ENCODE measurements around the gene CGN. TPM values are rescaled to one million over a fixed set of nuclear protein-coding genes. Genes with fewer than 3 reads are reported as not detected.

Gene CGN
- polyA plus RNA-seq, 1 donor from 2014 or later: 4.4 TPM

- Histone ChIP-seq H3K9me3 (ENCODE audit: low read length) (no peaks in the 10 kb centered on the region), H3K4me2 (ENCODE audit: low read length) (no peak overlapping the region), H3K27ac (ENCODE audit: low read length) (no peak overlapping the region), H3K79me2 (replicated peaks; ENCODE audit: insufficient read depth, low read length) (no peaks in the 10 kb centered on the region), H3K9me2 (ENCODE audit: insufficient read depth, low read length) (no peaks in the 10 kb centered on the region), H4K20me1 (ENCODE audit: insufficient read depth) (no peaks in the 10 kb centered on the region), H3K36me3 (ENCODE audit: insufficient read depth, low read length) (no peaks in the 10 kb centered on the region), H2AFZ (ENCODE audit: low read depth, low read length) (no peak overlapping the region), H3F3A (ENCODE audit: insufficient read depth, low read length, poor library complexity, severe bottlenecking) (no peaks in the 10 kb centered on the region), H3K9ac (ENCODE audit: low read length) (no peak overlapping the region), H3K27me3 (ENCODE audit: insufficient read depth, low read depth, low read length) (no peaks in the 10 kb centered on the region), H3K4me3 (ENCODE audit: low read length) (no peak overlapping the region)
- TF ChIP-seq POLR2AphosphoS5 (IDR thresholded peaks at IDR 0.05) (no peak), MXI1 (conservative IDR thresholded peaks at IDR 0.05; ENCODE audit: poor library complexity, severe bottlenecking) (no peak), CTCF (IDR thresholded peaks at IDR 0.05; ENCODE audit: poor library complexity, severe bottlenecking) (no peak), EZH2 (IDR thresholded peaks at IDR 0.05; ENCODE audit: borderline replicate concordance, insufficient read depth, low read length, poor library complexity, severe bottlenecking) (no peak), REST (IDR thresholded peaks at IDR 0.05; ENCODE audit: borderline replicate concordance) (no peak), RAD21 (conservative IDR thresholded peaks at IDR 0.05) (no peak), EP300 (conservative IDR thresholded peaks at IDR 0.05; ENCODE audit: poor library complexity, severe bottlenecking) (no peak), TAF1 (IDR thresholded peaks at IDR 0.05; ENCODE audit: low read depth) (no peak), SMC3 (conservative IDR thresholded peaks at IDR 0.05; ENCODE audit: poor library complexity) (no peak)
Observed at GRCh38 chr1:151465026-151465425, 46.2 kb upstream of the CGN start.

GRCh38 chr1:151472856-151473731, 38.1 kb upstream of the CGN start:
- H3F3A ChIP-seq (ENCODE audit: insufficient read depth, low read length, poor library complexity, severe bottlenecking): no peaks in the 10 kb centered on the region
- no peaks in the 10 kb centered on the region for H3K36me3 ChIP-seq (ENCODE audit: insufficient read depth, low read length)
- no peak overlapping the region for H3K27ac ChIP-seq (ENCODE audit: low read length)
- no peak overlapping the region for H3K4me2 ChIP-seq (ENCODE audit: low read length)
- H3K79me2 ChIP-seq (replicated peaks; ENCODE audit: insufficient read depth, low read length): no peaks in the 10 kb centered on the region
- no peak overlapping the region for H3K9ac ChIP-seq (ENCODE audit: low read length)
- H4K20me1 ChIP-seq (ENCODE audit: insufficient read depth): no peaks in the 10 kb centered on the region
- H2AFZ ChIP-seq (ENCODE audit: low read depth, low read length): no peak overlapping the region
- no peaks in the 10 kb centered on the region for H3K27me3 ChIP-seq (ENCODE audit: insufficient read depth, low read depth, low read length)
- H3K9me3 ChIP-seq (ENCODE audit: low read length): no peaks in the 10 kb centered on the region
- no peak overlapping the region for H3K4me3 ChIP-seq (ENCODE audit: low read length)
- no peaks in the 10 kb centered on the region for H3K9me2 ChIP-seq (ENCODE audit: insufficient read depth, low read length)
- TF ChIP-seq POLR2AphosphoS5 (IDR thresholded peaks at IDR 0.05): no peak
- no peak for TF ChIP-seq RAD21 (conservative IDR thresholded peaks at IDR 0.05)
- no peak for TF ChIP-seq TAF1 (IDR thresholded peaks at IDR 0.05; ENCODE audit: low read depth)

All from neural cell (in vitro differentiated cells).